Measurements from ENCODE around the gene DEPDC1B. TPM values are rescaled to one million over a fixed set of nuclear protein-coding genes. Genes with fewer than 3 reads are reported as not detected.
A peak's percentile ranks its signal among the peaks of the same experiment; 100 is the strongest.

Gene DEPDC1B, protein sequence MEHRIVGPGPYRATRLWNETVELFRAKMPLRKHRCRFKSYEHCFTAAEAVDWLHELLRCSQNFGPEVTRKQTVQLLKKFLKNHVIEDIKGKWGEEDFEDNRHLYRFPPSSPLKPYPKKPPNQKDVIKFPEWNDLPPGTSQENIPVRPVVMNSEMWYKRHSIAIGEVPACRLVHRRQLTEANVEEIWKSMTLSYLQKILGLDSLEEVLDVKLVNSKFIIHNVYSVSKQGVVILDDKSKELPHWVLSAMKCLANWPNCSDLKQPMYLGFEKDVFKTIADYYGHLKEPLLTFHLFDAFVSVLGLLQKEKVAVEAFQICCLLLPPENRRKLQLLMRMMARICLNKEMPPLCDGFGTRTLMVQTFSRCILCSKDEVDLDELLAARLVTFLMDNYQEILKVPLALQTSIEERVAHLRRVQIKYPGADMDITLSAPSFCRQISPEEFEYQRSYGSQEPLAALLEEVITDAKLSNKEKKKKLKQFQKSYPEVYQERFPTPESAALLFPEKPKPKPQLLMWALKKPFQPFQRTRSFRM
- total RNA-seq (2021) (32.8 and 34.9 TPM in 2 replicates), Bru-seq, nascent RNA (percentile 89 among the genes with signal in this experiment), BruChase-seq, experiment 1, labeled RNA remaining after a 2-hour chase (percentile 76 among the genes with signal in this experiment), BruChase-seq, experiment 2, labeled RNA remaining after a 6-hour chase (percentile 66 among the genes with signal in this experiment)
- long read RNA-seq, transcript DEPDC1B-201 (11 exons, 2,499 nt): major isoform, 38 of 49 reads
- long read RNA-seq, partial matches to known transcripts: 3 of 49 reads
- long read RNA-seq, other reads (novel, unspliced or antisense): 7 of 49 reads

DNA sequence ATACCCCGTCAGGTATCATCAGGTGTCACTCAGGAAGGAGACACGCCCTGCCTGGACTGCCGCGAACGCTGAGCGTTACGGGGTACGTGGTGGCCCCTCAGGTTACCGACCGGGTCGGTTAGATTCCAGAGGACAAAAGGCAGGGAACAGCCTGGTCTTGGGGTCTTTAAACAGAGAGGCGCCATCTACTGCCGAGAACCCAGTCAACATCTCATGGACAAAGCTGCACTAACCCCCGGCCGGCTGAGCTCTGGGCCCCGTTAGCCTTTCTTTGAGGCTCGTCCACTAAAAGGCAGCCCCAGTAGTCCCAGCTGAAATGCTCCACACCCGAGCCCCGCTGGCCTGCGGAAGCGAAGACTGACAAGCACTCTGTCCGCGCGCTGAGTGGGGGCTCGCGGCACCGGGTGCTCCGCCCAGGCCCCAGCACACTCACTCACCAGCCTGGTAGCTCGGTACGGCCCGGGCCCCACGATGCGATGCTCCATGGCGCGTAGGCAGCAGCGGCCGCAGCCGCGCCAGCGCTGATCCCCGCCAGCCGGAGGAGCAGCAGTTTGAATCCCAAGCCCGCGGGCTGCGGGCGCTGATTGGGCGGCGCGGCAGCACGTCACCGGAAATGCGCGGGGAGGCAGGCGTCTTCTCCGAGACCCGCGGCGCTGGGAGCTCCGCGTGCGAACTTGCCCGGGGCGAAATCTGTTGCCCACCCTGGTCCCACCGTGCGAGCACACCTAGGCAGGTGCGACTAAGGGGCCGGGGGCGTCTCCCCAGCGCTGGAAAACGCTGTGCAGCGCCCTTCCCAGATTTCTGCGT, at the start of gene DEPDC1B:
Gene DEPDC1B, minus strand, starts transcription at position 558 of the 807 bp plus-strand sequence. Its CDS starts 73 bp downstream, at position 485.
- Histone ChIP-seq H3K27me3 (replicated peaks; ENCODE audit: insufficient read depth, low read depth, low read length, poor library complexity) (no peaks in the 10 kb centered on the region), H3K27ac (ENCODE audit: low read depth, low read length, poor library complexity, severe bottlenecking) (peak within 1 kb of the TSS; percentile 87), H3K4me1 (ENCODE audit: insufficient read depth, low read length, poor library complexity, severe bottlenecking) (peaks cover 27% of the 10 kb centered on the region), H3K9me3 (ENCODE audit: low read depth, low read length, poor library complexity, severe bottlenecking) (no peaks in the 10 kb centered on the region), H3K4me3 (ENCODE audit: low read depth, low read length, poor library complexity, severe bottlenecking) (peak within 1 kb of the TSS; percentile 77), H3K36me3 (ENCODE audit: insufficient read depth, low read length, poor library complexity, severe bottlenecking) (no peaks in the 10 kb centered on the region)
- CTCF ChIA-PET: no interaction called here
- POLR2A ChIA-PET (ENCODE audit: low non-redundant PET): no interaction called here
- BruUV-seq (replicated peaks): no TSS peak
- DNase-seq (ENCODE audit: low spot score): peak; percentile 96
- no peak for TF ChIP-seq EZH2 (IDR thresholded peaks at IDR 0.05; ENCODE audit: borderline replicate concordance, low read depth, low read length, poor library complexity, severe bottlenecking)
- TF ChIP-seq, protein P1, sequence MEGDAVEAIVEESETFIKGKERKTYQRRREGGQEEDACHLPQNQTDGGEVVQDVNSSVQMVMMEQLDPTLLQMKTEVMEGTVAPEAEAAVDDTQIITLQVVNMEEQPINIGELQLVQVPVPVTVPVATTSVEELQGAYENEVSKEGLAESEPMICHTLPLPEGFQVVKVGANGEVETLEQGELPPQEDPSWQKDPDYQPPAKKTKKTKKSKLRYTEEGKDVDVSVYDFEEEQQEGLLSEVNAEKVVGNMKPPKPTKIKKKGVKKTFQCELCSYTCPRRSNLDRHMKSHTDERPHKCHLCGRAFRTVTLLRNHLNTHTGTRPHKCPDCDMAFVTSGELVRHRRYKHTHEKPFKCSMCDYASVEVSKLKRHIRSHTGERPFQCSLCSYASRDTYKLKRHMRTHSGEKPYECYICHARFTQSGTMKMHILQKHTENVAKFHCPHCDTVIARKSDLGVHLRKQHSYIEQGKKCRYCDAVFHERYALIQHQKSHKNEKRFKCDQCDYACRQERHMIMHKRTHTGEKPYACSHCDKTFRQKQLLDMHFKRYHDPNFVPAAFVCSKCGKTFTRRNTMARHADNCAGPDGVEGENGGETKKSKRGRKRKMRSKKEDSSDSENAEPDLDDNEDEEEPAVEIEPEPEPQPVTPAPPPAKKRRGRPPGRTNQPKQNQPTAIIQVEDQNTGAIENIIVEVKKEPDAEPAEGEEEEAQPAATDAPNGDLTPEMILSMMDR (conservative IDR thresholded peaks at IDR 0.05; ENCODE audit: low read depth, low read length): peak; percentile 58
- intact Hi-C loops (cut with micrococcal nuclease; ENCODE audit: unreplicated experiment): no loop called here

- no TSS peak for BruUV-seq (replicated peaks)
- DNase-seq (ENCODE audit: low spot score): no peak
- ChIA-PET POLR2A (ENCODE audit: low non-redundant PET) (no interaction called here), CTCF (no interaction called here)
- intact Hi-C loops (cut with micrococcal nuclease; ENCODE audit: unreplicated experiment): no loop called here
- no peaks in the 10 kb centered on the region for H3K27me3 ChIP-seq (replicated peaks; ENCODE audit: insufficient read depth, low read depth, low read length, poor library complexity)
- no peaks in the 10 kb centered on the region for H3K4me1 ChIP-seq (ENCODE audit: insufficient read depth, low read length, poor library complexity, severe bottlenecking)
- H3K36me3 ChIP-seq (ENCODE audit: insufficient read depth, low read length, poor library complexity, severe bottlenecking): no peaks in the 10 kb centered on the region
- no peak for TF ChIP-seq EZH2 (IDR thresholded peaks at IDR 0.05; ENCODE audit: borderline replicate concordance, low read depth, low read length, poor library complexity, severe bottlenecking)
- TF ChIP-seq, protein P1 (conservative IDR thresholded peaks at IDR 0.05; ENCODE audit: low read depth, low read length): no peak
- peaks cover 6% of the 10 kb centered on the region for H3K9me3 ChIP-seq (ENCODE audit: low read depth, low read length, poor library complexity, severe bottlenecking)
- no peak overlapping the region for H3K27ac ChIP-seq (ENCODE audit: low read depth, low read length, poor library complexity, severe bottlenecking)
- no peak overlapping the region for H3K4me3 ChIP-seq (ENCODE audit: low read depth, low read length, poor library complexity, severe bottlenecking)
Measured at GRCh38 chr5:60744682-60745081, 44.7 kb upstream of the DEPDC1B start.
